ENCODE measurements around the gene KLRC2.
"Not testable (repeated sequence)": the region's sequence is repeated elsewhere in the genome, so short reads cannot be mapped to it uniquely, and the experiment has no call there.

Gene KLRC2

DNA sequence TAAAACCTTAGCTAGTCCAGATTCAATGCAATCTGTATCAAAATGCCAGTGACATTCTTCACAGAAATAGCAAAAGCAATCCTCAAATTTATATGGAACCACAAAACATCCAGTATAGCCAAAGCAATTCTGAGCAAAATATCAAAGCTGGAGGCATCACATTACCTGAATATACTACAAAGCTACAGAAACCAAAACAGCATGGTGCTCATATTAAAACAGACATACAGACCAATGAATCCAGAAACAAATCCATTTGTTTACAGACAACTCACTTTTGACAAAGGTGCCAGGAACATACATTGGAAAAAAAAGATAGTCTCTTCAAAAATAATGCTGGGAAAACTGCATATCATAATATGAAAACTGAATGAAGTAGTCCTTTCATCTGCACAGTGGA, 31.0 kb downstream of the KLRC2 start:
- no peak for DNase-seq

DNA sequence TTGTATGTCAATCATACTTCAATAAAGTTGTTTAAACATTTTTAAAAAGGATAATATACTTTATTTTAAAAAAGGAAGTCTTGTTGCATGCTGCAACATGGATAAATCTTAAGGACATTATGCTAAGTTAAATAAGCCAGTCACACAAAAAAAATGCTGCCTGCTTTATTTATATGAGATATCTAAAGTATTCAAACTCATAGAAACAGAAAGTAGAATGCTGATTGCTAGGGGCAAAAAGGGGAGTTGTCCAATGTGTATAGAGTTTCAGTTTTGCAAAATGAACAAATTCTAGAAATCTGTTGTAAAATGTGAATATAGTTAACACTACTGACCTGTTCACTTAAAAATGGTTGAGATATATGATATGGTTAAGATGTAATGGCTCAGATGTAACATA, 35.0 kb downstream of the KLRC2 start:
- no peak for DNase-seq

DNA sequence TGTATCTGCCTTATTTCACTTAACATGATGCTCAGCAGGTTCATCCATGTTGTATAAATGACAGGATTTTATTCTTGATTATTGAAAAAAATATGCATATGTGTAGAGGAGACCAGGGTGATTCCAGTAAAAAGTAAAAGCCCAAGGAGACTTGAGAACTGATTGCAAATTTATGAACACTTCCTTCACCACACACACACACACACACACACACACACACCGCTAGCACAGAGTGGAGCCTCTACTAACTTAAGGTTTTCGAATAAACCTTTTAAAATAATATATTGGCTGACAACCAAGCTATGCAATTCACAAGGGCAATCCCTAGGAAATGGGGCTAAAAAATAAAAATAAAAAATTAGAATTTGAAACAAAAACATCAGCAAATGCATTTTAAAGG, 37.6 kb downstream of the KLRC2 start:
- no peak for DNase-seq

GRCh38 chr12:10397296-10397695, 38.5 kb downstream of the KLRC2 start:
- DNase-seq: no peak

GRCh38 chr12:10396176-10396575, 39.6 kb downstream of the KLRC2 start:
- DNase-seq: not testable (repeated sequence)

DNA sequence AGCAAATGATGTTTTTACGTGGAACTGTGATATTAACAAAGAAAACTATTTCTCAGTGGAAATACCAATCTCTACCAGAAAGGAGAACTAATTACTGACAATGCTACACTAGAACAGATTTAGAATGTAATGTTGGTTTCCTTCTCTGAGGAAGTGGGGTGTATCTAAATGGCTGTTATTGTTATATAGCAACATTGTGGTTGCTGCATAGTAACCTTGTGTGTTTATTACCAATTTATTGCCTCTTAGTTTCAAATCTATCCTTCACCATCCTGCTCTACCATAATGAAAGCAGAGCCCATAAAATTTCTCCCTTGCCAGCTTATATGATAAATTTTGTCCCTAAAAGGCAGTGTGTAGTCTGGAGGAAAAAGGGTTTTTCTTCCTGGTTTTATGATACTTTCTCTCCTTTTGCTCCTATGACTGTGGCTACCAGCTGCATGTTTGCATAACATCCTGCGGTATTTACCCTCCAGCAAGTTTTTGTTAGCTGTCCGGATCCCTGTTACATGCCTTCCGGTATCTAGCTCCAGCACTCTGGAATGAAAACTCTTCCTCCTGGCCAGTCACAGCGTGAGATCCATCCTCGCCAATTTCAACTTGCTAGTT, 40.3 kb downstream of the KLRC2 start:
- DNase-seq: no peak

DNA sequence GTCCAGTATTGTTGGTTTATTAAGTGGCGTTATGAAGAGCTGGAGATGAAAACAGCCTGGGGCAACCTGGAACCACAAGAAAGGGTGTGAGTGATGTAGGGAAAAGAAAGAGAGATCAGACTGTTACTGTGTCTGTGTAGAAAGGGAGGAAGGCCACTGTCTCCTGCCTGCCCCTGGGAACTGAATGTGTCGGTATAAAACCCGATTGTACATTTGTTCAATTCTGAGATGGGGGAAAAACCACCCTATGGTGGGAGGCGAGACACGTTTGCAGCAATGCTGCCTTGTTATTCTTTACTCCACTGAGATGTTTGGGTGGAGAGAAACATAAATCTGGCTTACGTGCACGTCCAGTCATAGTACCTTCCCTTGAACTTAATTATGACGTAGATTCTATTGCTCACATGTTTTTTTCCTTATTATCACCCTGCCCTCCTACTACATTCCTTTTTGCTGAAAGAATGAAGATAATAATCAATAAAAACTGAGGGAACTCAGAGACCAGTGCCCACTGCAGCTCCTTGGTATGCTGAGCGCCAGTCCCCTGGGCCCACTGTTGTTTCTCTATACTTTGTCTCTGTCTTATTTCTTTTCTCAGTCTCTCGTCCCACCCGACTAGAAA, 41.2 kb downstream of the KLRC2 start:
- not testable (repeated sequence) for DNase-seq

- DNase-seq: no peak
Observed at GRCh38 chr12:10393291-10393690, 42.5 kb downstream of the KLRC2 start.

GRCh38 chr12:10392394-10392930, 43.3 kb downstream of the KLRC2 start:
- no peak for DNase-seq

GRCh38 chr12:10390991-10391390, 44.8 kb downstream of the KLRC2 start:
- DNase-seq: not testable (repeated sequence)

DNA sequence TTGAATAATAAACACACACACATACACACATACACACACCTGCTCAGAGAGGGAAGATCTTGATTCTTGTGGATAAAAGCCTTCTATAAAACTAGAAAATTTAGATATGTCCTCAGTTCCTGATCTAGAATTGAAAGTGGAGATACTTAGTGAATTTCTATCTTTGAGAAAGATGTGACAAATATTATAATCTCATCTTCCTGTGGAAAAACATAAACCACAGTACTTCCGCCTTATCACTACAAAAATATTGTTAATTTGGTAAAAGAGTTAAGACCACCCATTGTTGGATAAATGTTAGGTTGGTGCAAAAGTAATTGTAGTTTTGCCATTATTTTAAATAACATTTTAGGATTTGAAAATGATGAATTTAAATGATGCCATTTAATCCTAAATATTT, 45.9 kb downstream of the KLRC2 start, which contains the start of gene KLRK1:
TSS of gene KLRK1 (minus strand) at position 138 of the 400 bp plus-strand sequence. CDS start 1,231 bp downstream, outside the sequence.
- no peak for DNase-seq

GRCh38 chr12:10388624-10389413, 47.0 kb downstream of the KLRC2 start:
- DNase-seq: no peak

DNA sequence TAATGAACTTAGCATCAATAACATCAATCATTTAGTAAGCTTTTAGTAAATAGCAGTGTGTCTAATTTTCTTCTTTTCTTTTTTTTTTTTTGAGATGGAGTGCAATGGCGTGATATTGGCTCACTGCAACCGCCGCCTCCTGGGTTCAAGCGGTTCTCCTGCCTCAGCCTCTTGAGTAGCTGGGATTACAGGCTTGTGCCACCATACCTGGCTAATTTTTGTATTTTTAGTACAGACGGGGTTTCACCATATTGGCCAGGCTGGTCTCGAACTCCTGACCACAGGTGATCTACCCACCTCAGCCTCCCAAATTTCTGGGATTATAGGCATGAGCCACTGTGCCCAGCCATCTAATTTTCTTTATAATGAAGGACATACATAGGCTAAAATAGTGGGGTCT, 48.3 kb downstream of the KLRC2 start:
- not testable (repeated sequence) for DNase-seq

DNA sequence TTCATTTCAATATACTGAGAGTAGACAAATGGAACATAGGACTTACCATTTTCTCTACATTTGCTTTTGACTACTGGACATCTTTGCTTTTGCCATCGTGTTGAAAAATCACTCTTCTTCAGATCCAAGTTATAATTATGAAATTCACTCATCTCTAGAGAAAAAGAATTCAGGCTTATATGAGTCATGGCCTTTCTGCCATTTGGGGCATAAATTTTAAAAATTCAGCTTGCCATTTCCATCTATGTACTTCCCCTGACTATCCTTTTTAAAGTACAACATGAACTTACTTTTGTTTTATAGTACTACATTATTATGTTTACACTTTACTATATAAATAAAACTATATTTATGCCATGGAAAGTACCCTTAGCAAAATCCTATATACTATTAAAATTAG, 49.0 kb downstream of the KLRC2 start:
- no peak for DNase-seq

GRCh38 chr12:10385166-10385613, 50.6 kb downstream of the KLRC2 start:
- no peak for DNase-seq

GRCh38 chr12:10384191-10384590, 51.6 kb downstream of the KLRC2 start:
- DNase-seq: no peak

- no peak for DNase-seq
Observed at GRCh38 chr12:10381928-10382628, 53.7 kb downstream of the KLRC2 start.

Data from activated CD4-positive, alpha-beta T cell treated with anti-CD3 and anti-CD28 coated beads, Interleukin-2, amount 50 U/mL, for 16 hours (primary cell).